Endometrial microvascular endothelial cells (primary cell): ENCODE results near the gene CABP7. TPM values are rescaled to one million over a fixed set of nuclear protein-coding genes. Genes with fewer than 3 reads are reported as not detected.

Source experiments
- in situ Hi-C: cut with HindIII; loops from 2 replicates; pipeline ENCODE4 v1.10.0; 2017; ENCODE audit warnings: low sequenced_read_pairs, low pct_unique_long_range_greater_than_20kb; ENCODE audit errors: inconsistent ontology term
- total RNA-seq: library from RNA; depleted of rRNA; stranded (reverse); fragments of >200 nt; gene quantifications from one replicate; pipeline ENCODE4 v1.2.3, GENCODE V29; 2015; ENCODE audit errors: inconsistent ontology term

Gene CABP7
- total RNA-seq, 1 donor from 2014 or later = not detected

DNA sequence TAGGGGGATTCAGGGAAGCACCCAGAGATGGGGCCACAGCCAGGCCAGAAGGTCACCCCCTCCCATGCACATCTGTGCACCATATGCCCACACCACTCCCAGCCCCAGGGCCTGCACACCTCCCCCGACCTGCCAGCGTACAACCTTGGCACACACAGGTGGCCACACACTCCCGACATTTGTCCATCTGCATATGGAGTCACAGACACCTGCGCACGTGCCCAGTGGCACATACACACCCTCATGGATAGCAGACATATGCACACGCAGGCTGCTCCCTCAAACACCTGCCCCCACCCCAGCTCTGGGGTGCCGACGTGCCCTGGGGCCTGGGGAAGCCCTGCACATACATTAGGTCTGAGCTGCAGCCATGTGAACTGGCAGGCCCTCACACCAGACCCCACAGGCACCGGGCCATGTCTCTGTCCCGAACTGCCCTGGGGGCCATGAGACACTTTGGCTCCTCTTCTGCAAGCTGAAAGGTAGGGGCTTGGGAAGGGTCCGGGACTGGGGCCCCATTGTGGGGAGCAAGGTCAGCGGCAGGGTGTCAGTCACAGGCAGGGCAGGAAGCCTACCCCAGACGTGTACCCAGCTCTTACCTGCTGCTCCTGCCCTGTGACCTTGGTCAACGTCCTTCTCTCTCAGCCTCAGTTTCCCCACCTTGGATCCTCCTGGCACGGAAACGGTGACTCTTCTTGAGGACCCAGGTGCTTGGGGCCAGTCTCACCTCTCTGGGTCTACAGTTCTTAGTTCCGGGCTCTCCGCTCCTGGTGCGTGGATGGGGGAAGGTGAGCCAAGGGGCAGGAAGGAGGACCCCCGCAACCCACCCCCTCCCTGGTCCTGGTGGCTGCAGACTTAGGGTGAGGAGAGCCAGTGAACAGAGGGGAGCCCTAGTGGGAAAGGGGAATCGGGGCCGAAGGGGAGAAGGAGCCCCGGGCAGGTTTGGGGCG, 579 bp upstream of the CABP7 start:
- in situ Hi-C loops = no loop called here

DNA sequence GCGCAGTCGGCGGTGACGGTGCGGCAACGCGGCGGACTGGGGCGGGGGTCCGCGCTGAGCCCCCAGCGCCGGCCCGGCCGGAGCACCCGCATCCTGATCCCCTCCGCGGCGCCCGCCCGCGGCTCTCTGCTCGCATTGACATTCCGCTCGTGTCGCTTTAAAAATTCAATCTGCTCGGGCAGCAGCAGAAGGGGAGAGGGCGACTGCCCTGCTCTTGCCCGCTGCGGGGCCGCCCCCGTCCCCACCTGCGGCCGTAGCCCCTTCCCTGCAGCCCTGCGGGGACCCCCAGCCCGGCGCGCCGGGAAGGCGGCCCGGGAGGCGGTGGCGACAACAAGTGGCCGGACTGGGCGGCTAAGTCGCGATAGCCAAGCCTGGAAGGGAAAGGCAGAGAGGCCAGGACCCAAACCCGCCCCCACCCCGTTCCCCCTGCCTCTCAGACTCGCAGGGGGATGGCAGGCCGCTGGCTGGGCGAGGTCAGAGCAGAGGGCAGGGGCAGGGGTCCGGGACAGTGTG, 1.1 kb downstream of the CABP7 start:
- in situ Hi-C loops = no loop called here

DNA sequence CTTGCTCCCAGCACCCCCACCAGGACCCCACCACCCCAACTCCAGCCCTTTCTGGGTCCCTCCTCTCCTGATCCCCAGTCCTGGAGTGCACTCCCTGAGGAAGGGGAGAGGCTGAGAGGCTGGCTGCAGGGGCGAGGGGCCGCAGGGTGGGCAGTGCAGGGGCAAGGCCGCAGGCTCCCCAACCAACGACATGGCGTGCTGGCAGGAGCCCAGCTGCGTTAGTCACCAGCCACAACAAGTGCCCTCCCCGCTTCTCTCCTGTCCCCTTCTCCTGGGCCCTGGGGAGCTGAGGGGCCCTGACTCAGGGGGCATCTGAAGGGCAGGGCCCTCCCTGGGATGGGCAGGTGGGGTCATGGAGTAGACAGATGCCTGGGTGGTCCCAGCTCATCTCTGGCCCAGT, 2.3 kb downstream of the CABP7 start:
- in situ Hi-C loops = no loop called here

DNA sequence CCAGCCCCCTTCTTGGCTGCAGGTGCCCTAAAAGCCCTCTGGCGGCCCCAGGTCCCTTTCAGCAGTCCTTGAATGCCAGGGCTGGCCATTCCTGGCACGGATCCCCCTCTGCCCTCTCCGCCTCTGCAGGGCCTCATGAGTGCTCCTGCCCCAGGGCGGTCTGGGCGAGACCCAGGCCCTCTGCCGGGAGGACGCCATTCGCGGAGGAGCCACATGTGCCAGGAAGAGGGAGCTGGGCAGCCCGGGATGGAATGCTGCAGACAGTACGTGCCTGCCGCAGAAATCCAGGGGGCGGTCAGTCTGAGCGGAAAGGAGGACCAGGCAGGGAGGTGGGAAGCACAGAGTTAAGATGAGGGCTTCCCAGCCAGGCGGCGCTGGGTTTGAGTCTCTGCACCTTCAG, 2.8 kb downstream of the CABP7 start:
- in situ Hi-C loops = no loop called here

DNA sequence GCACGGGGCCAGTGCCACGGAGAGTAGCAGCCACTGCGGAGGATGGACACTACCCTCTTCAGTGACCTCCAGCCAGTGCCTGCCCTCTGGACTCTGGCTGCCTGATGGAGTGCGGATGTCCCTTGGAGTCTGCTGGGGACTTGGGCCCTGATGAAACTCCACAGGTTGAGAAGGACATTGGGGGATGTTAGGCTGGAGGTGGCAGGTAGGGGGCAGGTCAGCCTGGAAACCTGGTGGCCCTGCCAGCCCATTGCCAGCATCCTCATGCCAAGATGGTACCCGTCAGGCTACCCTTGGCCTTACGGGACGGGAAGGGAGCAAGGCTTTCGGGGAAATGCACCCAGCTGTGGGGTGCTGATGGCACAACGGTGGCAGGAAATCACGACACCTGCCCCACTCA, 4.0 kb downstream of the CABP7 start:
- in situ Hi-C loops = no loop called here

DNA sequence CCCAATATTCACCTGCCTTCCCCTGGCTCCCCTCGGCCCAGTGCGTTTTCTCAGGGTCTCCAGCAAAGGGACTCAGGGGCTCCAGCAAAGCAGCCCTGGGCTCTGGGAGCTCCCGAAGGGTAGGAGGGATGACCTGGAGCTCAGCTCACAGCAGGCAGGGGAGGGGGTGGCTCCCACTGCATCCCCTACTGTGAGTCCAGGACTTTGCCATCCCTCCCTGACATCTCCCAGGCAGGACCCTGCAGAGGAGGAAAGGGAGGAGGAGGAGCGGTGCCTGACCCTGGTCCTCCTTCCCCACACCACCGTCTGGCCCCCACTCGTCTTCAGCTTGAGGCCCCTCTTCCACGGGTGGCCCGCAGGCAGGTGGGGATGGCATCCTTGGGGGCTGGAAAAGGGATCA, 5.0 kb downstream of the CABP7 start:
- in situ Hi-C loops = no loop called here

DNA sequence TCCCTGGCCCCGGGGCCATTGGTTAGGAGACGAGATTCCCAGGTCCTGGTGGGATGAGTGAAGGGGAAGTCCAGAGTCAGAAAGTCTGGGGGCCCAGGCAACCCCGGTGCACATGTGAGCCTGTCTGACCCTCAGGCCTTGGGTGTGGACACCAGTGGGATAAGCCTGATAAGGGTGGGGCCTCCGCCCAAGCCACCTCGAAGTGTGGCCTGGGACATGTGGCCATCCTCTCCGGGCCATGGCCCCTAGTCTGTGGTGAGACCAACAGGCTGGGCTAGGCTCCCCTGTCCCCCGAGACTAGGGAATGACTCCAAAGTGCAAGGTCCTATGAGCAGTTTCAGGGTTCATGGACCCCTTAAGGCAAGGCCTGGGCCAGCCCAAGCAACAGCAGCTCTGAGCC, 6.3 kb downstream of the CABP7 start:
- in situ Hi-C loops = no loop called here

DNA sequence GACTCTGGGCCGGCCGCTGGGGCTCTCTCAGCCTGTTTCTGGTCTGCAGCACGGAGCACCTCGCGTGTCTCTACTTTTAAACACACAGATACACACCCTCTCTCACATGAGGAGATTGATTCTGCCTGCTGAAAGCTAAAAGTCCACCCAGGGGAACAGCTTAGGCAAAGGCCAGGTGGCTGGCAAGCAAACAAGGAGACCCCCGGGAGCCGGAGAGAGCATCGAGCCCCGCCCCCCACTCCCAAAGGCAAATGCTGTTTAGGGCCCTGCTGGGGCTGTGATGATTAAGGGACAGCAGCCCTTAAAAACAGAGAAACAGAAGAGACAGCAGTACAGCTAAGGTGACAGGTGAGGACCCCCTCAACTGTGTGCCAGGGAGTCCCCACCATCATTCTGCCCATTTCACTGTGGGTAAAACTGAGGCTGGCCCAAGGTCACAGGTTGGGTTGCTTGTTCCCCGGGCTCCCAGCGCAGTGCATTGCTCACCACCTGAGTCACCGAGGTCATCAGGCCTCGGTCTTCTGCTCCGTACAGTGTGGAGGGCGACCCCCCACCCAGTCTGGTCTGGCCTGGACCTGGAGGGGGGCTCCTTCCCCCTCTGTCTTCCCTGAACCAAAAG, 6.8 kb downstream of the CABP7 start:
- in situ Hi-C loops = no loop called here

DNA sequence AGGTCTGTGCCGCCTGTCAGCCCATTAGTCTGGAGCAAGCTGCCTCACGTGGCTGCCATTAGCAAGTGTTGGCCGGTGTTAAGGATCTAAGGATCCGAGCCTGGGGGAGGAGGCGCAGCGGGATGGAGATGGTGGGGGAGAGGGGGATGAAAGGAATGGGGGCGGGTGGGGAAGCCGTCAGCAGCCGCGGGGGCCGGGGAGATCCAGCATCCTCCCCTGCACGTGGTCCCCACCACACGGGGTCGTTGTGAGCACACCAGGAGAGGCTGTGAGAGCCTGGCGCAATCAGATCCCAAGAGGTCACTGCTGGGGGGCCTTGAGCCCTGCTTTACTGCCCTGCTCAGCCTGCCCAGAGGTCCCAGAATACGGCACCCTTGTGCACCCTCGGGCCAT, 7.3 kb downstream of the CABP7 start:
- in situ Hi-C loops = no loop called here

DNA sequence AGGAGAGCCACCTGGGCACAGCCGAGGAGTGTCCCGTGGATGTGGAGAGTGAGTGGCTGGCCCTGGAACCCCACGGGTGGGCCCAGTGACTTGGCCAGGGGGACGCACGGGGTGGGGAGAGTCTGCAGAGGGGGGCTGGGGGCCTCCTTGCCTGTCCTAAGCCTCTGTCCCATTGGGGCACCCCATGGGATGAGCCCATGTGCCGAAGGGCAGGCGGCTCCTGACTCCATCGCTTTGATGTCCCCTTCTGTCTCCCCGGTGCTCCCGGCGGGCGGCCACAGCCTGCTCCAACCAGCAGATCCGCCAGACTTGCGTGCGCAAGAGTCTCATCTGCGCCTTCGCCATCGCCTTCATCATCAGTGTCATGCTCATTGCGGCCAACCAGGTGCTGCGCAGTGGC, 9.4 kb downstream of the CABP7 start:
- in situ Hi-C loops = no loop called here

DNA sequence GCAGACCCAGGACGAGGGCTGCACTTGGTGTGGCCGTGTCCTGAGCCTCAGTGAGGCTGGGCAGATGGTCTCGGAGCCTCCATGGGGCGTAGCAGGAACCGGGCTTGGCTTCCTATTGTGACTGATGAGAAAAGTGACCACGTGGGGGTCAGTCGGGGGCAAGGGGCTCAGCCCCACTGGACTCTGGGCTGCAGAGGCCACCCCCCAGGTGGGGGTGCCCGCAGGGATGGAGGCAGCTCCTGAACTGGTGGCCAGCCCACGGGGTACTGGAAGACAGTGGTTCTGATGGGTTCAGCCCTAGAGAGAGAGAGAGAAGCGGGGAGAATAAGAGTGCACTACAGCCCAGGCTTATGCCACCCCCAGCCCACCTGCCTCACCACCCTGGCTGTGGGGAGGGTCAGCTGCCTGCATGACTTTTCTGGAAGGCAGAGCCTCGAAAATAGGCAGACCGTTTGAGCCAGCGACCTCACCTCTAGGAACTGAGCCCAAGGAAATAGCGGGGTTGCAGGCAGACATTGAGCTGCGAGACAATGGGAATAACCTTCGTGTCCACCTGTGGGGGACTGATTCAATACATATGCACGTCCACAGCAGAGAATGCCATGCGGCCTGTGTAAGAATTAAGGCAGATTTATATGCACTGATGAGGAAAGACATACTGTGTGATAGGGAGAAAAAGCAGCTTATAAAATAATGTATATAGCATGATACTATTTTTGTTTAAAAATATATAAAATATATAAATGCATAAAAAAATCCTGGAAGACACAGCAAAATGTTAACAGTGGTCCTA, 11.5 kb downstream of the CABP7 start:
- in situ Hi-C loops = no loop called here

DNA sequence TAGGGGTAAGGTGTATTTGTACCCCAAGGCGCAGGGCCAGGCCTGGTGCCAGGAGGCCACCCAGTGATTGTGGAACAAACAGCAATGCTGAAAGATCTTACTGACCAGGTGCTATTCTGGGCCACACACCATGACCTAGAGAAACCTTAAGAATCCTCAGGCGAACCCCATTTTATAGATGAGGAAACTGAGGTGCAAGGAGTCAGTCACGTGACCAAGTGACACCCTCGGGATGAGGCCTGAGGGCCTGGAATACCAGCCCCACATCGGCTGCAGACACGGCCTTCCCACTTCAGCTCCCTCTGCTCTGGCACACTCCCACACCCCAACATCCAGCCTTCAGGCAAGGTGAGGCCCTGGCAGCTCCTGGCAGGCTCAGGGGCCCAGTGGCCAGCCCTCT, 13.1 kb downstream of the CABP7 start:
- in situ Hi-C loops = no loop called here

DNA sequence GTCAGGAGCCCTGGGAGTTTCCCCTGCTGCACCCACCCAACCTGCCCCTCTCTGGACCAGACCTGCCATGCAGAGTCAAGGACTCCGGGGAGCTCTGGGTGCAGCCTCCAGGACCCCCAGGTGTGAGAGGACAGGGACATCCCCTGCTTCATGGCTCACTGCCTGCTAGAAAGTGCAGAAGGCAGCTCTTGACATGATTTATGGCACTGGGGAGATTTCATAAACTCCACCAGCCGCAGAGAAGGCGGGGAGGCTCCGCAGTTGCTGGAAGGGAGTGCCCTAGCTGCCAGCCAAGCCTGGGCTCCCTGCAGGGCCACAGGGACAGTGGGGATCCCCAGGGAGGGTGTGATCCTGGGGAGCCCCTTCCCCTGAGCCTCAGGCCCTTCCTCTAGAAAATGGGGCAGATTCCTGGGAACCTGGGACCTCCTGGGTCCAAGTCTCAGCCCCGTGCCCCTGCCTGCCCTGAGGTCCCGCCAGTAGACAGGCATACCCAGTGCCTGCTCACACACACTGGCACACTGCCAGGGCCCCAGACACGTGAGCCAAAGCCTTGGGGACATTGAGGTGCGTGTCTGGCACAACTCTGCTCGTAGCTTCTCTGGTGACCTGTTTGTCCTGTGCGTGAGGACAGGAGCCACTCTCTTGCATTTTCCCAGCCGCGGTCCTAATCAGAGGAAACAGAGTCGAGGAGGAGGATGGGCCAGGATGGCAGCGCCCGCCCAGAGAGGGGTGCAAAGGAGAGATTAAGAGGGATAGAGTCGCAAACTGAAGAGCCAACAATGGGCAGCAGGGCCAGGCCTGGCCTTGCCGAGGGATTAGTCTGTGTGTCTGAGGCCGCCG, 13.8 kb downstream of the CABP7 start:
- in situ Hi-C loops = no loop called here

DNA sequence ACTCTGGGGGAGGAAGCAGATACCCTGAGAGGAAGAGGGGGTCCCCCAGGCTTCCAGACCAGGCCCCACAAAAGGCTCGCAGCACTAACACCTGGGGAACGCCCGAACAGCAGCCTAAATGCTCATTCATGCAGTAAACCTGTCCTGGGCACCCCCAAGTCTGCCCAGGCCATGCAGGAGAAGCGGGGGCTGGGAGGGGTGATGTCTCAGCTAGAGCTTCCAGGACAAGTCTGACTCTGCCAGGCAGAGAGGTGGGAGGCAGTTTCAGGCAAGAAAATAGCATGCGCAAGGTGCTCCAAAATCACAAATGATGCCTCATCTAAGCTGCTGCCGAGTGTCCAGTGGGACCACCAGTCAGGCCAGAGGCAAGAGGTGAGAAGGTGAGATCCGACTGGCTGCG, 14.6 kb downstream of the CABP7 start:
- in situ Hi-C loops = no loop called here

DNA sequence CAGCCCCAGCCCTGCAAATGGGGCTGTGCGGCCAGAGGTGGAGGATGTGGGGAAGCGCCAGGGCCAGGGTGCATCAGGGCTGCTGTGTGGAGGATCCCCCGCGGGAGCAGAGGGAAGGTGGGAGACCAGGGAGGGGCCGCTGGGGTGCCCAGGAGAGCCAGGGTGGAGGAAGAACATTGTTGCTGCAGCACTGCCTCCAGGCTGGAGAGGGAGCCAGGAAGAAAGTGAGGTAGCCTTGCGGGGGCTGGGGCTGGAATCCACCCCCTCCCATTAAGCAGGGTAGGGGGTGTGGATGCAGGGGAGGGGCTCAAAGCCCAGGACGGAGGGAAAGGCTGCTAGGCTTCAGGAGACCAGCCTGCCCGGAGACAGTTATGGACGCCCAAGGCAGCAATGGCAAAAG, 15.0 kb downstream of the CABP7 start:
- in situ Hi-C loops = no loop called here

DNA sequence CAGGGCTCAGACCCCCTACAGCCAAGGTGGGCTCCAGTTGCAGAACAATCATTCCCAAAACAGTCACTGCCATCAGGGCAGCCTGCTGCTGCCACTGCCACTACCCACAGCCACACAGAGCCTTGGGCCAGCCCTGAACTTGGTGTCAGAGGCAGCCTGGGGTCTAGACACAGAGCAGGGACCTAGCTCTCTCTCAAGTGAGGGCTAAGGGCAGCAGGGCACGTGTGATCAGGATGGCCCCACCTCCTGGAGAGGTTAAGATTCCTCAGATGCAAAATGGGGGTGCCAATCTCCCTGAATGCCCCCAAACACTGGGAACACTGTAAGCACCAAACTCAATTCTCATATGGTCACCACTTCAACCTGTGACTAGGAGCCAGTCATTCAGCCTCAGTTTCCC, 15.6 kb downstream of the CABP7 start:
- in situ Hi-C loops = no loop called here

DNA sequence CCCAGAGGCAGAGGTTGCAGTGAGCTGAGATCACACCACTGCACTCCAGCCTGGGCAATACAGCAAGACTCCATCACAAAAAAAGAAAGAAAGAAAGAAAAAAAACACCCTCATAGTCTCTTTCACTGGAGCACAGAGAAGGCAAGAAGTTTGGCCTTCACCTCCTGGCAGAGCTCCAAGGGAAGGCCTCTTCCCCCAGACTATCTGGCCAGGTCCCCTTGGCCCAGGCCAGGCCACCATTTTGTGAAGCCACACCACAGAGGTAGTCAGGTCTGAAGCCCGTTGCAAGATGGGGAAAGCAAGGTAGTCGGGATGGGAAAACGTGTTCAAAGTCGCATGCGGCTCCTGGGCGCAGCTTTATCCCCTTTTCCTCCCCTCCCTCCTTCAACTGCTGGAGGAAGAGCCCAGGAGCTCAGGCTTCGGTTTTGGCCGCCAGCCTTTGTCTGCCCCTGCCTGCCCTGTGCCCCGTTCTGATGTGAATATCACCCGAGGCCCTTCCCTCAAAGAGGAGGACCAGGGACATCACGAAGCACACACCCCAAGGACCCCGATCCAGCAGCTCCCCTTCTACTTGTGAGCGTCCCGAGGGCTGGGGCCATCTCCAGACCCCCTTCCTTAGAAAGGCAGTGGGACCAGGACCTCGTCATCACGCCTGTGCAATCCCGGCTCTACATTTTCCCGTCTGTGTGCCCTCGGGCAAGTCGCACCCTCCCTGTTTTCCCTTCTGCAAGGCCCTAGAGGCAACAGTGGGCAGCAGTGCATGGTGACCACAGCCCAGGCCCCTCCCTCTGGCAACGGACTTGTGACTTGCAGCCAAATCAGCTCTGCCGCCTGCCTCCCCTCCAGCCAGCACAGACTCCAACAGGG, 17.7 kb downstream of the CABP7 start:
- in situ Hi-C loops = no loop called here
